Measurements from ENCODE around the gene RBM48.

RBM48 gene

DNA sequence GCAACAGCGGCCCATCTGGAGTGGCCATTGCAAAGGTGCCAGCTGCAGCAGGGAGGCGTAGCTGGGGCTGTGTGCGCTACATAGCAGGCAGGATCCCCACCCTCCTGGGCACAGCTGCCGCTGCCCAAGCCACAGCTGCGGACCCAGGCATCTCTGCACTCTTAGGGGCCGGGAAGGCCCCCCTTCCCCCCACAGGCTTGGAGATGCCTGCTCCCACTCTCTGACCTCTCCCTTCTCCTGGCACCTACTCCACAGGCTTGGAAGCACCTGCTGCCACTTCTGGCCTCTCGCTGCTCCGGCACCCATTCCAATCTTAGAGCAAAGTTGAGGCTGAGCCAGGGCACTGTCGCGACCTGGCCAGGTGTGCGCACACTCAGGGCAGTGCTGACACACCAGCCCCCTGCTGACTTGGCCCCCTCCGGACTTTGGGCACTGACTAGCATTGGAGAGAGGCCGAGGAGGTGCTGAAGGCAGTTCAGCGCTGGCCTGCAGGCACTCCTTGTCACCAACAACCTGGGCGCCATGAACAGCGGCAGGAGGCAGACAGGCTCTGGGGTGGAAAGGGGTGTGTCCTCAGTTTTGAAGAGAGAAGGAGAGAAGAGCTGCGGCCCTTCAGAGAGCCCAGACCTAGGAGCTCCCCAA lies 18.4 kb downstream of the RBM48 start:
- no peak for DNase-seq

DNA sequence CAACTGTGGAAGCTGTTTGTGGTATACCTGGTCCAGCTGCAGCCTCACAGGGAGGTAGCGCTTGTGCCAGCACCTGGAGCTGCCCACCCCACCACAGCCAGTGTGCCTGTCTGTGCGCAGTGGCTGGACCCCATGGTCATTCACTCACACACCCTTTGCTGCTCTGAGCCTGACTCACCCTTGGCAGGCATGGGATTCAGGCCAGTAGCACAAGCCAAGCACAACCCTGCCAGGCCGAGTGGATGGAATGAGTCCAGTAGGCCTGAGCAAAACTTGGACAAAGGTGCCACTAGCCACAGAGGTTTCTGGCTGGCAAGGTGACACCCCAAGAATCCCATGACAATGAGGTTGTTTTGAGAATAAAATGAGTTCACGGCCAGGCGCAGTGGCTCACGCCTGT lies 19.0 kb downstream of the RBM48 start:
- DNase-seq: no peak

DNA sequence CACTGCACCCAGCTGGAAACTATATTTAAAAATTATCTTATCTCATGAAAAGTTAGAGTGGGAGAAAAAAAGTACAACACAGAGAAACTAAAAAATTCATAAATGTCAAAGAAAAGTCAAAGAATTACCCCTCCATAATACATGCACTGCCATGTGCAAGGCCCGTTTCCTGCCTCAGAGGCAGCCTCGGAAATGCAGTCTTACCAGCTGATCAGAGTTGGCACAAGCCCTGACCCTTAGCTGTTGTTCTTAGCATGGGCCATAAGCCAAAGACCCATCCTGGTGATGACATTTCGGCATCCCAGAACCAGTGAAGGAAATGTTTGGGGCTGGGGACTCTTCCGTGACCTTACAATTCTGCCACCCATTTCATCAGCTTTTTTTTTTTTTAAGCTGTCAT lies 21.6 kb downstream of the RBM48 start:
- DNase-seq: no peak

DNA sequence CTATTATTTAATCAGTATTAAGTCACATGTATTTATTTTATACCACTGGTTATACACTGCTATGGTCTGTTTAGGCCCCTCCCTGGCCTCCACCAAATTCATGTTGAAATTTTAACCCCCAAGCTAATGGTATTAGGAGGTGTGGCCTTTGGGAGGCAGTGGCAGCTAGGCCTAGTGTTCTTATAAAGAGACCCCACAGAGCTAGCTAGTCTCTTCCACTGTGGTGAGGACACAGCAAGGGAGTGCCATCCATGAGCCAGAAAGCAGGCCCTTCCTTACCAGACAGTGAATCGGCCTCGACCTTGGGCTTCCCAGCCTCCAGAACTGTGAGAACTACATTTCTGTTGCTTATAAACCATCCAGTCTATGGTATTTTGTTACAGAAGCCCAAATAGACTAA lies 28.7 kb downstream of the RBM48 start:
- DNase-seq: no peak

DNA sequence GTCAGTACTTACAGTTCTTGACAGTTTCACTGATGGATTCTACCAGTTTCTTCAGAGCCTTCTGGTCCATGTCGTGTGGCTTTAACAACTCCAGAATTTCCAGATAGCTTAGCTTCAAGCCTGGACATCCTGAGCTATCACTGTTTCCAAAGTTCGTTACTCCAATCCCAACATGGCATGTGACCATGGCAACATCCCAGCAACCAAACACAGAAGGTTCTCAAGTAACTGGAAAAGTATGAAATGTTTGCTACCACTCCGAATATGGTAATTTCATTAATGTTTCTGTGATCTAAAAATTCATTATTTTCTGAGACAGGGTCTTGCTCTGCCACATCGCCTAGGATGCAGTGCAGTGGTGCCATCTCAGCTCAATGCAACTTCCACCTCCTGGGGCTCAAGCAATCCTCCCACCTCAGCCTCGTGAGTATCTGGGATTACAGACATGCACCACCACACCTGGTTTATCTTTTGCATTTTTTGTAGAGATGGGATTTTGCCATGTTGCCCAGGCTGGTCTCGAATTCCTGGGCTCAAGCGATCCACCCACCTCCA lies 29.3 kb downstream of the RBM48 start:
- no peak for DNase-seq

DNA sequence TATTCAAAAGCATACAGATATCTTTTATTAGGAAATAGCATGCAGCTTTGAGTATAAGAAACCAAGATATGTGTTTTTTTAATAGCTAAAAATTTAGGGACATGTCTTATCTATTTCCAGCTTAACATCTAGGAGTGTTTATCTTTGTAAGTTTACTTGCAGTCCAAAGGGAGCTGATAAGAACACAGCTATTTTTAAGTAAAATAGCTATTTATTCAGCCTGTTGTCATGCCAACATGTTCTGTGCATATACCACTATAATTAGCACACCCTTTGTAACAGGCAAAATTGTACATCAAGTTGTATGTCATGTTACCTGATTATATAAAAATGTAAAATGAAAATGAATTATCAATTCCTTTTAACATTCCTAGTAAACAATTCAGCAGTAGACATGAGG lies 32.0 kb downstream of the RBM48 start:
- DNase-seq: no peak

DNA sequence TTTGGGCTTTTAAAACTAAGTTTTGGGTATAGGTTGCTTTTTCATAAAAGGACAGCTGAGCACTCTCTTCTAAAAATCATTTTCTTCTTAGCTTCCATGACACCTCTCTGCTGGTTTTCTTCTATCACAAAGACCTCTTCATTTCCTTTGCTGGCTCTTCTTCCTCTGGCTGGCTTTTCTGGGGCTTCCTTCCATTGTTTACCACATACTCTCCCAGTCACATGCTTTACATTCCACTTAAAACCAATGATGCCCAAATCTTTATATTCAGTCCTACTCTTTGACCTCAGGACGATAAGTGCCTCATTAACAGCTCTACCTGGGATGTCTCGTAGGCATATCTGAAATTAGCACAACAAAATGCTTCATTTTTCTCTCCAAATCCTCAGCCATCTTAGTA lies 34.8 kb downstream of the RBM48 start:
- no peak for DNase-seq

DNA sequence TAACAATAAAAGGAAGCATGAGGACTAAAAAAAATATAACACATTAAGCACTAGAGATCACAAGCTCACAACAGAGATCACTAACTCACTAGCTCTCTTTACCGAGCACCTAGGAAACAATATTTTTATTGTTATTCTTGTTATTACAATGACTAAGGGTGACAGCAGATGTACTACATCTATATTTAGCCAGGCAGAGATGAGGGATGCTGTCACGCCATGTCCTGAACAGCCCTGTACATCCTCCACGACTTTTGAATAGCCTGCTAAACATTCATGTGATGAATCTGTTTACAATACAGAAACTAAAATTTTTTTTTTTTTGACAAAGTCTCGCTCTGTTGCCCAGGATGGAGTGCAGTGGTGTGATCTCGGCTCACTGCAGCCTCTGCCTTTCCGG lies 38.9 kb downstream of the RBM48 start:
- no peak for DNase-seq

DNA sequence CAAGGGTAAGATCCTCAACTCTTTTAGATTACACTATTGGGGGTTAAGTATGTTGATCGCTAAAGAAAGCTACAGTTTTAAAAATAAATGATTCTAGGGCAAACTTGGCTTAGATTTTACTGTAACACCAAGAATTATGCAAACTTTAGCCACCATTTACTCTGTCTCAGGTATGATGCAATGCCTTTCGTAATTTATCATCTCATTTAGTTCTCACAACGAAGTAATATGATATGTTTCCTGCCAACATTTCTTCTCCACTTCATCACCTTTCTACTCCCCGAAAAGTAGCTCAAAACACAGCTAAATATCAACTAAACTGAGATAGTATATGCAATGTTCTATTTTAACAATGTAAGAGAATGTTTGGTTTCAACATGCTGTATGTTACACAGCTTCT lies 40.5 kb downstream of the RBM48 start:
- no peak for DNase-seq

DNA sequence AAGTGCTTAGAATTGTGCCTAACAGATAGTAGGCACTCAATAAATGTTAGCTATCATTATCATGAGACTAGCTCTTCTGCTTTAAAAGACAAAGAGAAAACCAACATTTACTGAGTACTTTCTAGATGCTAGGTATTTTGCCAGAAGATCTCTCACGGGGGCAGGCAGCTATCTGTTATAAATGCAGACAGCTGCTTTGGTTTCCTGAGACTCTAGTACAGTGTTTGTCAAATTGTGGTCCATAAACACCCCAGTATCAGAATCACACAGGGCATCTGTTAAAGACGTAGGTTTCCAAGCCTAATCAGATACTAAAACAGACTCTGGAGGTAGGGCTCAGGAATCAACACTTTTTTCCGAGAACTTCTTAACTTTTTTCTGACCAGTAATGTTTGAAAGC lies 47.7 kb downstream of the RBM48 start:
- no peak for DNase-seq

DNA sequence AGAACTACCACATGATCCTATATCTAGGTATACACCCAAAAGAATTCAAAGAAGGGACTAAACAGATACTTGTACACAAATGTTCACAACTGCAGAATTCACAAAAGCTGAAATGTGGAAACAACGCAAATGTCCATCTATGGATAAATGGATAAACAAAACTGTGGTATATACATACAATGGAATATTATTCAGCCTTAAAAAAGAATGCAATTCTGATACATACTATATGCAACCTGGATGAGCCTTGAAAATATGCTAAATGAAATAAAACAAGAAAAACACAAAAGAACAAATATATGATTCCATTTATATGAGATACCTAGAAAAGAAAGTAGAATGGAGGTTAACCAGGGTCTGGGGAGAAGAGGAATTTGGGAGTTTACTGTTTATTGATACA lies 54.4 kb downstream of the RBM48 start:
- no peak for DNase-seq

DNA sequence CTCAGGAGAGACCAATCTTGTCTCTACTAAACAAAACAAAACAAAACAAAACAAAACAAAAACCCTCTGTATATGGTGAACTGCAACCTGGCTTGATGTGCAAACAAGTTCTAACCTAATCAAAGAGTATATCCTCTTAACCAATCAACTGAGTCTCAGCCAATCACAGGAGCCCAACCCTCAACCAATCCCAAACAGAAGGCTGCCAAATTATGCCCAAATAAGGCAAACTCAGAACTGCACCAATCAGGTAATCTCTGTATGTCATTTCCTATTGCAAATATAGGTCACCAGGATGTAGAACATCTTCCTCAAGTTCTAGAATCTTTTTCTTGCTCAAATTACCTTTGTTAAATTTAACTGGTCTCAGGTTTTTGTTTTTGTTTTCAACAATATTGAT lies 56.4 kb downstream of the RBM48 start:
- no peak for DNase-seq

DNA sequence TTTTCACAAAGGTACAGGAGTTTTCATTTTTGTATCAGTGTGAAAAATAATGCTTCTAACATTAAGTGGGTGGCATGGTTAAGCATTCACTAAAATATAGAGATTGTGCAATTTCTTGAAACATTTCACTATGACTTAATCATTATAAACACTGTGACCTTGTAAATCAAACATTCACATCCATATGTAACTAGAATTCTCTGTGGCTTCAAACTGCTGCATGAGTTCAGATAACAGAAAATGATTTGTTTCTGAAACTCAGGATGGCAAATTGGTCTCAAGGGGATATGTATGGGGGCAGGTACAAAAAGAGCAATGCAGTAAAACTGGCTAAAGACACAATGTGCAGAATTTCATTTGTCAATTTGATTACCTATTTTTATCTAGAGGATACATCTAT lies 57.8 kb downstream of the RBM48 start:
- DNase-seq: no peak

DNA sequence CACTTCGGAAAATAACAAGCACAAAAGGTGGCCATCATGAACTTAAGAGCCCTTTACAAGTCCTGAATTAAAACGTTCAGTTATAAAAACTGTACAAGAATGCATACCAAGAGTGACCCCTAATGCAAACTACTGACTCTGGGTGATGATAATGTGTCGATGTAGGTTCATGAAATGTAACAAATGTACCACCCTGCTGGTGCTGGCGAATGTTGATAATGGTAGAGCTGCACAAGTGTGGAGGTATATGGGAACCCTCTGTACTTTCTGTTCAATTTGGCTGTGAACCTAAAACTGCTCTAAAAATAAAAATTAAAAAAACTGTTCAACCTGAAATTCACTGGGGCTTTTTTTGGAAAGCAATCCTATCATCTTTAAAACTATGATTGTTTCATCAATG lies 58.2 kb downstream of the RBM48 start:
- no peak for DNase-seq
